NT2/D1 (cell line): ENCODE data around the gene TSC22D2.

Experiments used
- SUZ12 ChIP-seq: IDR thresholded peaks from 2 replicates; pipeline ENCODE4 v1.6.1; 2011; ENCODE audit not compliant: insufficient read length, insufficient read depth; ENCODE audit errors: extremely low read depth
- YY1 ChIP-seq: IDR thresholded peaks from 2 replicates; pipeline ENCODE4 v1.6.1; 2011; ENCODE audit not compliant: insufficient read length, insufficient read depth
- ZNF274 ChIP-seq: IDR thresholded peaks from 2 replicates; pipeline ENCODE4 v1.6.1; 2011; ENCODE audit warnings: mild to moderate bottlenecking, low read depth, low read length

GRCh38 chr3:150447084-150447483, 39.0 kb downstream of the TSC22D2 start:
- TF ChIP-seq YY1 (no peak), ZNF274 (no peak), SUZ12 (no peak)
